Hematopoietic multipotent progenitor cell treated with erythropoietin and hydrocortisone succinate and interleukin-3 and kit ligand, for 8 days (in vitro differentiated cells): ENCODE measurements around the gene ERC1.

Experiments used
- DNase-seq: peaks from one replicate; pipeline ENCODE4 v3.0.0-alpha.2; 2015

Gene ERC1

DNA sequence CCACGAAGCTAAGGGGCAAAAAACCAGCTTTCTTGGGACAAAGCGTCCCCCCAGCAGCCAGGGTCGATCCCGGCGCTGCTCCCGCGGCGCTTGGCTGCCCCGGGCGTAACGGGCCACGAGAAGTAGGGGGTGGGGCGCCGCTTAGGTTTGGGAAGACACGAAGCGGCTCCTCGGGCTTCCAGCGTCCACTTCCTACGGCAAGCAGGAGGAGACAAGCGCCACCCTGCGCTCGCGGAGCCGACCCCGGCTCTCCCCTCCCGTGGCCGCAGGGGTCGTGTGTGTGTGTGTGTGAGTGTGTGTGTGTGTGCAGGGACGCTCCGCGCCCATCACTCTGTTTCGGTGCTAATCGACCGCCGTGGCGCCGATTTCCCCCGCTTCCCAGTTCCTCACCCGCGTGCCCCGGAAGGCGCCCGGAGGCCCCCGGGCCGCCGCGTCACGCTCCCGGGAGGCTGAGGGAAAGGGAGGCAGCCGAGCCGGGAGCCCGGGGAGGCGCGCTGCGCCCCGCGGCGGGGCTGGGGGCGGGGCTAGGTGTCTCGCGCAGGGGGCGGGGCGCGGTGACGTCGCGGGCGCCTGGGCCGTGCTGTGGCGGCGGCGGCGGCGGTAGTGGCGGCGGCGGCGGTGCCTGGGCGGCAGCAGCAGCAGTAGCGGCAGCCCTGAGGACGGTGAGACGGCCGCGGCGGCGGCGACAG, at the start of gene ERC1:
Gene ERC1 (plus strand): TSS at position 563 of the 689 bp plus-strand sequence. CDS start 36,681 bp downstream, outside the sequence.
- DNase-seq: peak; percentile 83

- DNase-seq: no peak
Observed at GRCh38 chr12:943051-943450, 48.0 kb upstream of the ERC1 start.

- DNase-seq: no peak
Observed at GRCh38 chr12:944211-944610, 46.8 kb upstream of the ERC1 start.

- no peak for DNase-seq
Observed at GRCh38 chr12:946212-946611, 44.8 kb upstream of the ERC1 start.

DNA sequence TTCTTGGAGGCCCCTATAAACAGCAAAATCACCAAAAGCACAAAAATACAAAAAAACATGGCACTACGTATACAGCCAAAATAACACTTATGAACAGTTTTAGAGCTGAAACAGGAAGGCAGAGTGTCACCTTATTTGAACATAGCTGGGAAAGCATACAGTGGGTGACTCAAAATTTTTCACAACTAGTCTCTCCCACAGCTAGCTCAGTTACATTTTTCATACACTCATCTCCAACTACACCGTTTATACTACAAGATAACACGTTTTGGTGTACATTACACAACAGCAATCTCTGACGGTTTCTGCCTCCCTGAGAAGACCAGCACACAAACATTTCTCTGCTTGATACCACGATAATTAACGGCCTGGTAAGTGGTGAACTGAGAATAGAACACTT, 44.4 kb upstream of the ERC1 start:
- DNase-seq: peak; percentile 14

- peak; percentile 15 for DNase-seq
Observed at GRCh38 chr12:948238-948637, 42.8 kb upstream of the ERC1 start.

- peak; percentile 98 for DNase-seq
Observed at GRCh38 chr12:949453-950191, 41.4 kb upstream of the ERC1 start, which contains the start of gene RAD52. Gene RAD52 (minus strand): TSS chr12:949694. CDS start chr12:933058, 16,636 bp downstream.

- DNase-seq: no peak
Observed at GRCh38 chr12:951176-951575, 39.8 kb upstream of the ERC1 start.

DNA sequence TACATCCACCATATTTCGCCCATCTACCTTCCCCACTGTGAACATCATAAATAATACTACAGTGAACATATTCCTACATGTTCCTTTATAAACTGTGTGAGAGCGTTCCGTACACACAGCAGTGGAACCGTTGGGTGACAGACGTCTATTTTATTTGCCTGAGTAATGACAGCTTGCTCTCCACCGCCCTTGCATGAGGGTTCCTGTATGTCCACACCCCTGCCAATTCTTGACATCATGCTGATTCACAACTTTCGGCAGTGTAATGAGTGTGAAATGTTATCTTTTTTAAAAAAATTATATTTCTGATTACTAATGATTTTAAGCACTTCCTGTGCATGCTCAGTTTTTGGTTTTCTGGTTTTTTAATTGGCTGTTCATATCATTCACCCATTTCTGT, 37.2 kb upstream of the ERC1 start:
- DNase-seq: peak; percentile 41

DNA sequence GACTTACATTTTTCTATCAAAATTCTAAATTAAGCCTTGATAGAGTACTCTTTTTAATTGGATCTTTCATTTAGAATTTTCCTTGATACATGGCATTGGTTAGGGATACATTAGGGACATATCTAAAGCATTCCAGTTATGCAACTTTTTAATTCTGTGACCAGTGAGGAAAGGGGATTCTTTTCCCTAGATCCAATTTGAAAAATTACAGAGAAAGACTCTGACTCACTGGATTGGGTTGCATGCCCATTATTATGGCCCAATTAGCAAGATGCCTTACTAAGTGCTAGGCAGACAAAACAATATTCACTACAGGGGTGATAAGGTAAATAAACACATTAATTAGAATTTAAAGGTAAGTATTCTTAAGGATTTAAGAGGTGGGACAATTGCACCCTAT, 36.3 kb upstream of the ERC1 start:
- DNase-seq: no peak

DNA sequence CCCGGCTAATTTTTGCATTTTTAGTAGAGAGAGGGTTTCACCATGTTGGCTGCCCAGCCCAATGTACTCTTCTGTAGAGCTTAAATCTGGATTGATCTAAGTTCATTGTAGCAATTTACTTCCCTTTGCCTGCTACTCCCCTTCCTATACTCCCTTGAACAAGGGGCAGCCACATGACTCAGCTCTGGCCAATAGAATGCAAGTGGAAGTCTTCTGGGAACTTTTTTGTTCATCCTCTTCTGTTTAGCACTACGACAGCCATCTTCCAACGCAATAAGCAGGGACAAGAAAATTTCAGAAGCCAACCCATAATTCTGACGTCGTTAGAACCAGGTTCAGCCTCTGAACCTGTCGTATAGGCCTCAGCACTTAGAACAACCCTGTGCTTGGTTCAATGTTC, 35.1 kb upstream of the ERC1 start:
- no peak for DNase-seq

DNA sequence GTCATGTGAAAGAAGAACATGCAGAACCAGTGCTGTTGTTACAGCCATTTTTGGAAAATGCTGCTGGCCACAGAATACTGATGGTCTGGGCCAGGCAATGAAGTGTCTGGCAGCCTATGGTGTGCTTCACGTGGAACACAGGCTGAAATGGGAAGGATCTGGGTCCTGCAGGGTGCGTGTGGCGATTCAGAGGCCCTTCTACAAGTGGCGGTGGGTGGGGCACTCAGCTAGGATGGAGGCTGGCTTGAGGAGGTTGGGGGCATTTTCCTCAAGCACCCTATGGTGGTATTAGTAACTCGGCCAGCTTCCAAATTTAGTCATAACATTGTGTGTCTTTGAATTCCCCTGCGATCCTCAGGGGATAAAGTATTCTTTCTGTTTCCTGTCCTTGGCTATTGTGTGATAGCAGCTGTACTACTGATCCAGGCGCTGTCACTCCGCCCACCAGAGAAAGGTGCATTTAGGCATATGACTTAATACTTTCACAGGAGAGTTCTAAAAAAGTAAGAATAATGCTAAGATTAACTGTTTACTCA, 32.4 kb upstream of the ERC1 start:
- DNase-seq: no peak

GRCh38 chr12:966724-967123, 24.3 kb upstream of the ERC1 start:
- no peak for DNase-seq

DNA sequence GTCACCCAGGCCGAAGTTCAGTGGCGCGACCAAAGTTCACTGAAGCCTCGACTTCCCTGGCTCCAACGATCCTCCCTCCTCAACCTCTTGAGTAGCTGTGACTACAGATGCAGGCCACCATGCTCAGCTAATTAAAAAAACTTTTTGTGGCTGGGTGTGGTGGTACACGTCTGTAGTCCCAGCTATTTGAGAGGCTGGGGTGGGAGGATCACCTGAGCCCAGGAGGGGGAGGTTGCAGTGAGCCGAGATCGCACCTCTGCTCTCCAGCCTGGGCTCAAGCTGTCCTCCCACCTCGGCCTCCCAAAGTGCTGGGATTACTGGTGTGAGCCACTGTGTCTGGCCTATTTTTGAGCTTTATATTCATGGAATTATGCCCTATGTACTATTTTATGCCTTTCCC, 23.4 kb upstream of the ERC1 start:
- no peak for DNase-seq

GRCh38 chr12:968545-968944, 22.5 kb upstream of the ERC1 start:
- no peak for DNase-seq

GRCh38 chr12:969821-970220, 21.2 kb upstream of the ERC1 start:
- DNase-seq: no peak

GRCh38 chr12:971991-972390, 19.0 kb upstream of the ERC1 start:
- no peak for DNase-seq

DNA sequence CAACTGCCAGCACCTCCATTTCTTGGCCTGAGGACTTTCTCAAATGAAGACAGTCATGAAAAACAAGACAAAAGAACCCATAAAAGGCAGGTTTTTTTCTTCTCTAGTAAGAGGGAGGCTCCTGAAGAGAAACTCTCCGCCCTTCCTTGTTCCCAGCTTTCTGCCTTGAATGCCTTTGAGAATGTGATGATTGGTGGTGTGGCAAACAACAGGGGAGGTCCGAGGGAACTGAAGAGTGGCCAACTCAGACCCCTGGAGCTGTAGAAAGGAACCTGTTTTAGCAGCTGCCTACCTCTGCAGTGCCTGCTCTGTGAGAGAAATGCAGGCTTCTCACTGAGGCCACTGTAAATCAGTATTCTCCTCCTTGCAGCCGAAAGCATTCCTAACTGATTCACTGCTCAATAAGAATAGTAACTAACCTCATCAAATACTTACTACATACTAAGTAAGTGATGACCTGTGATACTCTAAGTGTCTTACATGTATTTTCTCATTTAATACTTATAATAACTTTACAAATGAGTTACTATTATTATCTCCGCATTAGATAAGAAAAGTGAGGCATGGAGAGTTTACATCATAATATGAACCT, 16.7 kb upstream of the ERC1 start:
- no peak for DNase-seq

DNA sequence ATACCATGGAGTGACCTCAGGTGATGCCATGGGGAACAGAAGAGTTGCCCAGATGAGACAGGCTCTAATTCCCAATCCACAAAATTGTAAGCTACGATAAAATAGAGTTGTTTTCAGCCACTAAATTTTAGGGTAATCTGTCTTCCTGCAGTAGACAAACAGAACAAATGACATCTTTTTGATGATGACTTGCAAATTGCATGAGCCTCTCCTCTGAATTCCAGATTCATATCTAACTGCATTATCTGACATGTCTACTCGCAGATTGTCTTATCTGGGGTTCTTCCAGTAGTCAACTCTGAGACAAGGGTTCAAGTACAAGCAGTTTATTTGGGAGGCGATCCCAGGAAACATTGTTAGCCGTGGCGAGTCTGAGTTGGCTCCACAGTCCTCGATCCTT, 14.4 kb upstream of the ERC1 start:
- DNase-seq: no peak

GRCh38 chr12:977156-977555, 13.9 kb upstream of the ERC1 start:
- peak; percentile 42 for DNase-seq

- DNase-seq: peak; percentile 87
Observed at GRCh38 chr12:979349-979748, 11.7 kb upstream of the ERC1 start.

- no peak for DNase-seq
Observed at GRCh38 chr12:981176-981828, 9.7 kb upstream of the ERC1 start.

- DNase-seq: peak; percentile 6
Observed at GRCh38 chr12:981961-982360, 9.1 kb upstream of the ERC1 start.
